GM12864 (cell line): ENCODE results near the gene CD300LB.

ENCODE experiments used
- DNase-seq: peaks from one replicate; pipeline ENCODE4 v3.0.0-alpha.2; 2011; ENCODE audit warnings: low read depth
- H3K4me3 ChIP-seq: 2 replicates; pipeline ENCODE4 v1.5.1; 2011; ENCODE audit warnings: mild to moderate bottlenecking, low read depth, low read length, control low read depth
- TF ChIP-seq, protein P1 (sequence below): IDR thresholded peaks from 2 replicates; pipeline ENCODE4 v1.5.1; 2011; ENCODE audit warnings: low read depth, mild to moderate bottlenecking, moderate library complexity, low read length, control low read depth, inconsistent platforms; ENCODE audit errors: missing control alignments

The CD300LB gene

DNA sequence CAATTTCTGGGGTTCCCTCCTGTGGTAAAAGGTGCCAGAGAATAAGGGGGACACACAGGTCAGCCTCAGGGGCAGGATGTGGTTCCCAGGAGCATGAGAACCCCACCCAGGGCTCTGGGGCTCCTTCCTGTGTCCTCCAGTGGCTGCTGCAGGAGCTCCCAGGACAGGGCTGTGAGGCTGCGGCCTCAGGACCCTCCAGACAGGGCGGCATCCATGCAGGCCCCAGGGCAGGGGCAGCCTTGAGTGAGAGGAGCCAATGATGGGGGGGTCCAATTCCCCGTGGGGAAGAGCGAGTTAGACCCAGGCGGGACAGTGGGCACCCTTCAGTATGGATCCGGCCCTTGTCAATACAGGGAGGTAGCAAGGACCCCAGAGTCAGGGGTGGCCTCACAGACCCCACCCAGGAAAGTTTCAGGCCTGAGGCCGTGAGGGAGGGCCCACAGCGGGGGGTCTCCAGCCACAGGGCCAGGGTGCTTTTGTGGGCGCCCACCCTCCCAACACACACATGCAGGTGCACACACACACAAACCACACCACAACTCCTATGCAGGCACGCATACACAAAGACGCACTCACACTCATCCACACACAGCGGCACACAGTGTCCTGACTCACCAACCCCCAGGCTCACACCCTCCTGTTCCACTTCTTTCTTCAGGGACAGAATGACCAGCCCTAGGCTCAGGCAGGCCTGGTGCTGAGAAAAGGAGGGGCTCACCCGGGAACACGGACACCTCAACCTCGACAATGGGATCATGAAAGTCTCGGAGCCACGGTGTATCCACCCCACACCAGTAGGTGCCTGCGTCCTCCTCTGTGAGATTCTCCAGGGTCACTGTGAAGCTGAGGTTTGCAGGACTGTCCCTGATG lies 12.9 kb upstream of the CD300LB start:
- TF ChIP-seq, protein P1, sequence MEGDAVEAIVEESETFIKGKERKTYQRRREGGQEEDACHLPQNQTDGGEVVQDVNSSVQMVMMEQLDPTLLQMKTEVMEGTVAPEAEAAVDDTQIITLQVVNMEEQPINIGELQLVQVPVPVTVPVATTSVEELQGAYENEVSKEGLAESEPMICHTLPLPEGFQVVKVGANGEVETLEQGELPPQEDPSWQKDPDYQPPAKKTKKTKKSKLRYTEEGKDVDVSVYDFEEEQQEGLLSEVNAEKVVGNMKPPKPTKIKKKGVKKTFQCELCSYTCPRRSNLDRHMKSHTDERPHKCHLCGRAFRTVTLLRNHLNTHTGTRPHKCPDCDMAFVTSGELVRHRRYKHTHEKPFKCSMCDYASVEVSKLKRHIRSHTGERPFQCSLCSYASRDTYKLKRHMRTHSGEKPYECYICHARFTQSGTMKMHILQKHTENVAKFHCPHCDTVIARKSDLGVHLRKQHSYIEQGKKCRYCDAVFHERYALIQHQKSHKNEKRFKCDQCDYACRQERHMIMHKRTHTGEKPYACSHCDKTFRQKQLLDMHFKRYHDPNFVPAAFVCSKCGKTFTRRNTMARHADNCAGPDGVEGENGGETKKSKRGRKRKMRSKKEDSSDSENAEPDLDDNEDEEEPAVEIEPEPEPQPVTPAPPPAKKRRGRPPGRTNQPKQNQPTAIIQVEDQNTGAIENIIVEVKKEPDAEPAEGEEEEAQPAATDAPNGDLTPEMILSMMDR, result no peak
- DNase-seq, result no peak
- no peak overlapping the region for H3K4me3 ChIP-seq

DNA sequence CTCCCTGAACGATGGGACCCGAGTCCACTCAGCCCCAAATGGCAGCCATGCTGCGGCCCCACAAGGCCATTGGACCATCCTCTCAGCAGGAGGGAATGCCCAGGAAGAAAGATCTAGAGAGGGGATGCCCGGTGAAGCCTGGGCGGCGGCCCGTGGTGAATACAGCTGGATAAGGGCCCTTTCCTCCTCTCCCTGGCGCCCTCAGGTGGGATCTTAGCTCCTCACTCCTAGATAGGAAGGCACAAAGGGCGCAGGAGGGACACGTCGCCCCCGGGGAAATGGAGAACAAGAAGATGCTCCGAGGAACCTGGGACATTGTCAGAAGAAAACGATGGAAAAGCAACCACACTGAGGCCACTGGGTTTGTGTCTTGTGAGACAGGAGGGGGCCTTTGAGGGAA lies 12.1 kb upstream of the CD300LB start:
- TF ChIP-seq, protein P1, result no peak
- H3K4me3 ChIP-seq, result no peak overlapping the region
- no peak for DNase-seq

DNA sequence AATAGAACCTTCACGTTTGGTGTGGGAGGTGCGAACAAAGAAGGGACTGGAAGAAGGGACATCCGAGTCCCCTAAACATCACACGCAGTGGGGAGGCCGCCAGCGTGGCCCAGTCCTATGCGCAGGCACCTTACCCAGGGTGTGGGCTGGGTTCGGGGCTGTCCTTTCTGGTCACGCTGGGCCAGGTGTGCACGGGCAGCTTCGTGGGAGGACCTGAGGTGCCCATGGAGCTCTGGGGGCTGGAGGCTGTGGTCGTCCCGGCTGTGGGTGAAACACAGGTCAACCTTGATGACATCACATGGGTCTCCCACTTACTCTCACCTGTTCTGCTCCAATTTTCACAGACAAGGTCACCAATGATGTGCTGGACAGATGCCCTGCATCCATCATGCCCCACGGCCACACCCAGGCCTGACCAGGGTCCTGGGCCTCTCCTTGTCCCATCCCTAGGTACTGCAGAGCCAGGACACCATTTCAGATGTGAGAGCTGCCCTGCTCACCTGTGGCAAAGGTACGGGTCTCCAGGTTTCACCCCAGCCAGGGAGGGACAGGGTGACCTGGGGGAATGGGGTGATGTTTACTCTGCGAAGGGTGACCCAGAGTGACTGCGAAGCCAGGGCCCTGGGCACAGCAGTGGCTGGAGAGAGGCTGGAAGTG lies 11.6 kb upstream of the CD300LB start:
- no peak overlapping the region for H3K4me3 ChIP-seq
- TF ChIP-seq, protein P1, result no peak
- no peak for DNase-seq

DNA sequence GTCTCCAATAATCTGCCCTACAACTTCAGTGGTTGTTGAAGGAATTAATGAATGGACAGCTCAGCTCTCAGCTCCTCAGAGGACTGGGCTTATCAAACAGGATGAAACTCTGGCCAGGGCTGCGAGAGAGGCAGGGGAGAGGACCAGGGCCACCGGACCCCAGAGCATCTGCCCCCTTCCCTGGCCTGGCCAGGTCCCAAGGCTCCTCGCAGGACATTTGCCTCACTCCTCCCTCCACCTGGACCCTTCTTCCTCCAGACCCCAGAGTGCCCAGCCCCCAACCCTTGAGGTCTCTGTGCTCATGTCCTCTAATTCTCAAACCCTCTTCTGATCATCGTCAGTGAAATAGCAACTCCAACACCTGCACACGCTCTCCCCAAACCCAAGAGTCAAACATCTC lies 10.9 kb upstream of the CD300LB start:
- DNase-seq, result no peak
- H3K4me3 ChIP-seq, result no peak overlapping the region
- TF ChIP-seq, protein P1, result no peak

DNA sequence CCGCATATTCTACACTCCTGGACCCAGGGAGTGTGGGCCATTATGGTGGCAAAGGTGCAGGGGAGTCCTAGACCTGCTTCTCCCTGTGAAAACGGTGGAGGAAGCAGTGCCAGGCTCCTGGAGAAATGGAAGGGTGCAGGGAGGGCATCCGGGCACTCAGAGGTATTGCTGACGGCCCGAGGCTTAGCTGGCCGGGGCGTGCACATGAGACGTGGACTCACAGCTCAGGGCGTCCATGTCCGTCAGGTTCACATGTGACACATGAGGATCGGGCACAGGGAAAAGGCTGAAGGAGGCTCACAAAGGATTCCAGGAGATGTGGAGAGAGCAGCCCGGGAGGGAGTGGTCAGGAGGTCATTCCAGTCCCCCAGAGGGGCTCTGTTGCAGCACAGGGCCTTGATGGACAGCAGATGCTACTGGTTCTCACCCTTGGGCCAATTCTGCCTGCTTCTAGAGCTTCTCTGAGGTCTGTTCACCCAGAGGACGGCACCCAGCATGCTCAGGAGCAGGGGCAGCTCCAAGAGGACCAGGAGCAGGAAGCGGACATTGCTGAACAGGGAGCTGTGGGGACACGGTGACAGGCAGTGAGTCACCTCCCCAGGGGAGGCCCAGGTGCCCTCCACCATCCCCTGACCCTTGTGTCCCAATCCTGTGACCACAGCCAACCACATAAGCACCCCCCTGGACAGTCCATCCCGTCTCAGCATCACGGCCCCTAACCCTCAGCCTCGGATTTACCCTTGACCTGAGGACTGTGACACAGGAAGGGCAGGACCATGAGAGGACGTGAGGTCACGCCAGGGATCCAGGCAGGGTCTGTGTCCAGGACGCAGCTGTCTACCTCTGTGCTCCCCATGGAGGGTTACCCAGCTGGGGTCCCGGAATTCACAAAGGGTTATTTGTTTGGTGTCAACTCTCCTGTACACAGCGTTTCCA lies 10.2 kb upstream of the CD300LB start:
- DNase-seq, result no peak
- H3K4me3 ChIP-seq, result no peak overlapping the region
- TF ChIP-seq, protein P1, result no peak

DNA sequence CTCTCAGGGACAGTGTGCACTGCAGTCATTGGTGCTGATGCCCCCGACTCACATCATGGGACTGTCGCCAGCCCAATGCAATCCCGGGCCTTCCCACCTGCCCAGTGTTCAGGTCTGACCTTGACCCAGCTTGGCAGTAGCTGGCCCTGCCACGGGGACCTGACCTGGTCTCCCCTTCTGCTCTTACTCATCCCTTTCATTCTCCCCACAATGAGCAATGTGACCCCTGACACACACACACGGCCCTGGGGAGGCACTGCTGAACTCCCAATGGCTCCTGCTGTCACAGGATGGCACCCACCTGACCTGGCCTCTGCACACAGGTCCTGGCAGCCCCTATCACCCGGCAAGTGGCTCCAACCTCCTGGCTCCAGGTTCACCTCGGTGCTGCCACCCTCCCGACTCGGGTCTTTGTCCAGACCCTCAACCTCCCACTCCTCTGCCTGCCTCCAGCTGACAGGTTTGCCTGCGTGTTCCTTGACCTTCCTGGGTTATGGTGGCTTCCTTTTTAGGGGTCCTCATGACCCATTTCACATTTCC lies 8.1 kb upstream of the CD300LB start:
- TF ChIP-seq, protein P1, result no peak
- H3K4me3 ChIP-seq, result no peak overlapping the region
- no peak for DNase-seq
